Measurements from ENCODE around the gene ATRIP.

- TF ChIP-seq CTCF (IDR thresholded peaks at IDR 0.05), result no peak
- no peak for TF ChIP-seq POLR2AphosphoS5 (IDR thresholded peaks at IDR 0.05)
- no peak for TF ChIP-seq POLR2A (IDR thresholded peaks at IDR 0.05)
These were observed 28.1 kb downstream of the ATRIP start for GRCh38 chr3:48474619-48475018.

Data from stomach (tissue), 4 donors.